Upper lobe of right lung (tissue), 1 donor: ENCODE results near the gene E2F4. TPM values are rescaled to one million over a fixed set of nuclear protein-coding genes. Genes with fewer than 3 reads are reported as not detected.

ENCODE experiments used
- ATAC-seq: fragments of 200-7000 bp; cut with Tn5 transposase; one replicate; pipeline ENCODE4 v1.9.1; 2020; ENCODE audit warnings: mild to moderate bottlenecking, moderate library complexity
- DNase-seq: peaks from one replicate; pipeline ENCODE4 v3.0.0-alpha.2; 2020
- H3K27ac ChIP-seq: fragments of 200-600 bp; one replicate; pipeline ENCODE4 v1.8.0; 2022
- H3K27me3 ChIP-seq: fragments of 200-600 bp; one replicate; pipeline ENCODE4 v1.8.0; 2022; ENCODE audit warnings: mild to moderate bottlenecking
- H3K36me3 ChIP-seq: fragments of 200-600 bp; one replicate; pipeline ENCODE4 v1.8.0; 2022
- H3K4me1 ChIP-seq: fragments of 200-600 bp; one replicate; pipeline ENCODE4 v1.8.0; 2022
- H3K4me3 ChIP-seq: fragments of 200-600 bp; one replicate; pipeline ENCODE4 v1.8.0; 2022; ENCODE audit warnings: mild to moderate bottlenecking
- H3K9me3 ChIP-seq: fragments of 200-600 bp; one replicate; pipeline ENCODE4 v1.8.0; 2022
- intact Hi-C: fragments of 100-400 bp; cut with DNase I; formaldehyde crosslinking; loops from one replicate; pipeline ENCODE4 v1.11.0; 2022
- long read RNA-seq: library from polyadenylated mRNA; unstranded; transcript quantifications from one replicate; pipeline ENCODE4 v2.0.0, GENCODE V29; 2021
- total RNA-seq: library from RNA; stranded (reverse); fragmentation: NEBNext Ultra II Directional; extraction: Animal tissue kit (Norgen Biotek cat#: 25700); gene quantifications from one replicate; pipeline ENCODE4 v1.2.1, GENCODE V29; 2021
- TF ChIP-seq, protein P1 (sequence below): fragments of 200-600 bp; IDR thresholded peaks from one replicate; pipeline ENCODE4 v1.8.0; 2022; ENCODE audit warnings: antibody characterized with exemption
- donor health status: DM: no; HTN: yes; CAD: no; lungs with severe emphysema.

E2F4 gene, protein sequence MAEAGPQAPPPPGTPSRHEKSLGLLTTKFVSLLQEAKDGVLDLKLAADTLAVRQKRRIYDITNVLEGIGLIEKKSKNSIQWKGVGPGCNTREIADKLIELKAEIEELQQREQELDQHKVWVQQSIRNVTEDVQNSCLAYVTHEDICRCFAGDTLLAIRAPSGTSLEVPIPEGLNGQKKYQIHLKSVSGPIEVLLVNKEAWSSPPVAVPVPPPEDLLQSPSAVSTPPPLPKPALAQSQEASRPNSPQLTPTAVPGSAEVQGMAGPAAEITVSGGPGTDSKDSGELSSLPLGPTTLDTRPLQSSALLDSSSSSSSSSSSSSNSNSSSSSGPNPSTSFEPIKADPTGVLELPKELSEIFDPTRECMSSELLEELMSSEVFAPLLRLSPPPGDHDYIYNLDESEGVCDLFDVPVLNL
- total RNA-seq, result 68.2 TPM
- long read RNA-seq, transcript E2F4-208 (8 exons, 2,615 nt), result minor isoform, 5 of 158 reads
- long read RNA-seq, transcript E2F4-201 (10 exons, 2,096 nt), result major isoform, 87 of 158 reads
- long read RNA-seq, partial matches to known transcripts, result 13 of 158 reads
- long read RNA-seq, other reads (novel, unspliced or antisense), result 53 of 158 reads

DNA sequence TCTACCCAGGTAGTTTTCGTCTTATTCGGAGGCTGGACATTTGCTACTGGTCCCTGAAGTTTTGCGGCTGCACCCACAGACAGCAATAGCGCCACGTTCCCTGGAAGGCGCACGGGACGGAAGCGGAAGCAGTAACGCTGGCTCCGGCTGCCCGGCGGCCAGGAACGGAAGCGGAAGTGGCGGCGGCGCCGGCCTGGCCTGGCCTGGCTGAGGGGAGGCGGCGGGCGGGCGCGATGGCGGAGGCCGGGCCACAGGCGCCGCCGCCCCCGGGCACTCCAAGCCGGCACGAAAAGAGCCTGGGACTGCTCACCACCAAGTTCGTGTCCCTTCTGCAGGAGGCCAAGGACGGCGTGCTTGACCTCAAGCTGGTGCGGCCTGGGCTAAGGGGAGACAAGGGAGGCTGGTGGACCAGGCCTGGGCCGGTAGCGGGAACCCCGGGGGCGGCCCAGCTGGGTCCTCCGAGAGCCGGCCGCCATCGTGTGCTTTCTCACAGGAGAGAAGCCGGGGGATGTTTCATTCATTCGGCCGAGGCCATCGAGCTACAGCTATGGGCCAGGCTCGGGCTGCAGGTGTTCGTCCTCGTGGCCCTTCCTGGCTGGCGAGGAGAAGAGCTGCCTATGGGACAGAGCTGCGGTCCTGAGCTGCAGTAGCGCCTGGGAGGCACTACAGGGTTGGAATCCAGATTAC is at the start of gene E2F4:
E2F4 (plus strand) TSS at position 161 of the 687 bp plus-strand sequence; CDS start at position 234, 73 bp downstream.
- Histone ChIP-seq H3K36me3 (peaks cover 40% of the 10 kb centered on the region), H3K9me3 (no peaks in the 10 kb centered on the region), H3K27me3 (no peaks in the 10 kb centered on the region), H3K4me1 (peaks cover 27% of the 10 kb centered on the region), H3K4me3 (peak within 1 kb of the TSS; percentile 99), H3K27ac (peak within 1 kb of the TSS; percentile 82)
- ATAC-seq (peak; percentile 97), DNase-seq (peak; percentile 96)
- TF ChIP-seq, protein P1, sequence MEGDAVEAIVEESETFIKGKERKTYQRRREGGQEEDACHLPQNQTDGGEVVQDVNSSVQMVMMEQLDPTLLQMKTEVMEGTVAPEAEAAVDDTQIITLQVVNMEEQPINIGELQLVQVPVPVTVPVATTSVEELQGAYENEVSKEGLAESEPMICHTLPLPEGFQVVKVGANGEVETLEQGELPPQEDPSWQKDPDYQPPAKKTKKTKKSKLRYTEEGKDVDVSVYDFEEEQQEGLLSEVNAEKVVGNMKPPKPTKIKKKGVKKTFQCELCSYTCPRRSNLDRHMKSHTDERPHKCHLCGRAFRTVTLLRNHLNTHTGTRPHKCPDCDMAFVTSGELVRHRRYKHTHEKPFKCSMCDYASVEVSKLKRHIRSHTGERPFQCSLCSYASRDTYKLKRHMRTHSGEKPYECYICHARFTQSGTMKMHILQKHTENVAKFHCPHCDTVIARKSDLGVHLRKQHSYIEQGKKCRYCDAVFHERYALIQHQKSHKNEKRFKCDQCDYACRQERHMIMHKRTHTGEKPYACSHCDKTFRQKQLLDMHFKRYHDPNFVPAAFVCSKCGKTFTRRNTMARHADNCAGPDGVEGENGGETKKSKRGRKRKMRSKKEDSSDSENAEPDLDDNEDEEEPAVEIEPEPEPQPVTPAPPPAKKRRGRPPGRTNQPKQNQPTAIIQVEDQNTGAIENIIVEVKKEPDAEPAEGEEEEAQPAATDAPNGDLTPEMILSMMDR, result no peak
- intact Hi-C loops, result no loop called here

DNA sequence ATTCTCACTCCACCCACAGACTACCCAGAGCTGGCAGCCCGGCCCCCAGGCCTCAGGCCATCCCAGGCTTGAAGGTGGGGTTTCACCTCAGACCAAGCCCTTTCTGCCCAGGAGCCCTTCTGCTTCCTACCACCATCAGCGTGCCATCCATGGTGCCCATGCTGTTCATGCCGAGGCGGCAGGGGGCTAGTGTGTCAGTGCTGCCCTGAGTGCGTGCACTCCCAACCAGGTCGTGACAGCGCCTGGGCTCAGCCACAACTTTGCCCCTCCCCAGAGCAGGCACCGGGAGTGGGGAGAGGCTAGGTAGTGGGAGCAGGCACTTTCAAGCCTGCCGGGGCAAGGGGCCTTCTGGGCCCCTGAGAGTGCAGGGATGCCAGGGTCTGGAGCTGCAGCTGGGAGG is 49.6 kb upstream of the E2F4 start:
- no peak for DNase-seq

DNA sequence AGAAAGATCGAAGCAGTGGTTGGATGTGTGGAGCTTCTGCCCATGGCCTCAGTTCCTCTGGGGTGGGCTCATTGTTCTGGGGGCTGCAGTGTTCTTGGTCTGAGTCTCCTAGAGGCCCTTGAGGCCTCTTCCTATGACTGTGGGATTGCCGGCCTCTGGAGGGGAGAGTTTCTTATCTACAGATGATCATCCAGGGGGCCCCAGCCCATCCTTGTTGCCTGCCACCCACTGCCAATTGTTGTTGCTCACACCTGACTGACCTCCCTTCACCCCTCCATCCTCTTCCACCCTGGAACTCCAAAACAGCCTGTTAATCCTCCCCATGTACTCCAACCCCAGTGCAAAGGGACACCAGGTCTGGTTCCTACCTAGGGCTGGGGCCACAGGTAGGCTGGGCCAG is 47.0 kb upstream of the E2F4 start:
- Histone ChIP-seq H3K4me3 (no peak overlapping the region), H3K27me3 (no peaks in the 10 kb centered on the region), H3K9me3 (no peaks in the 10 kb centered on the region), H3K4me1 (no peaks in the 10 kb centered on the region), H3K36me3 (peaks cover 86% of the 10 kb centered on the region), H3K27ac (no peak overlapping the region)
- intact Hi-C loops, result no loop called here
- TF ChIP-seq, protein P1, result no peak
- no peak for DNase-seq
- ATAC-seq, result no peak

More for the DNA sequence above, 49.6 kb upstream of the E2F4 start:
- H3K4me1 ChIP-seq, result no peaks in the 10 kb centered on the region
- H3K27ac ChIP-seq, result no peak overlapping the region
- H3K27me3 ChIP-seq, result no peaks in the 10 kb centered on the region
- peaks cover 99% of the 10 kb centered on the region for H3K36me3 ChIP-seq
- no peaks in the 10 kb centered on the region for H3K9me3 ChIP-seq
- TF ChIP-seq, protein P1, result no peak
- no peak for ATAC-seq
- intact Hi-C loops, result no loop called here
- H3K4me3 ChIP-seq, result no peak overlapping the region

DNA sequence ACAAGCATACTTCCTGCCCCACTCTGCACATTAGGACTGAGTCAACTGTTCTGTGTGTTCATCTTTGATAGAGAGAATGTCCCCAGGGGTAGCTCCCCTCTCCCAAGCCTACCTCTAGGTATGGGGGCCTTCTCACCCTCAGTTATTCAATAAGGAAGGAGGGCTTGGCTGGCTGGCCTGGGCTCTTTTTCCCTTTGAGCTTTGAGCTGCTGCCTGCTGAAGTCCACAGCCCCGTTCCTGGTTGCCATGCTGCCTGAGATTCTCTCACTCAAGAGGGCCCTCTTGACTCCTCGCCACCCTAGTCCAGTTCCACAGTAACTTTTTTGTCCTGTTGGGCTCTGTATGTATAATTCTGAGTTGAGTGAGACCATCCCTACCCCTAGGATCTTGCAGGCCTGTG is 46.2 kb upstream of the E2F4 start:
- Histone ChIP-seq H3K4me3 (no peak overlapping the region), H3K4me1 (peaks cover under 1% of the 10 kb centered on the region), H3K9me3 (no peaks in the 10 kb centered on the region), H3K27me3 (no peaks in the 10 kb centered on the region), H3K27ac (no peak overlapping the region), H3K36me3 (peaks cover 78% of the 10 kb centered on the region)
- ATAC-seq, result no peak
- intact Hi-C loops, result no loop called here
- TF ChIP-seq, protein P1, result no peak
- no peak for DNase-seq

DNA sequence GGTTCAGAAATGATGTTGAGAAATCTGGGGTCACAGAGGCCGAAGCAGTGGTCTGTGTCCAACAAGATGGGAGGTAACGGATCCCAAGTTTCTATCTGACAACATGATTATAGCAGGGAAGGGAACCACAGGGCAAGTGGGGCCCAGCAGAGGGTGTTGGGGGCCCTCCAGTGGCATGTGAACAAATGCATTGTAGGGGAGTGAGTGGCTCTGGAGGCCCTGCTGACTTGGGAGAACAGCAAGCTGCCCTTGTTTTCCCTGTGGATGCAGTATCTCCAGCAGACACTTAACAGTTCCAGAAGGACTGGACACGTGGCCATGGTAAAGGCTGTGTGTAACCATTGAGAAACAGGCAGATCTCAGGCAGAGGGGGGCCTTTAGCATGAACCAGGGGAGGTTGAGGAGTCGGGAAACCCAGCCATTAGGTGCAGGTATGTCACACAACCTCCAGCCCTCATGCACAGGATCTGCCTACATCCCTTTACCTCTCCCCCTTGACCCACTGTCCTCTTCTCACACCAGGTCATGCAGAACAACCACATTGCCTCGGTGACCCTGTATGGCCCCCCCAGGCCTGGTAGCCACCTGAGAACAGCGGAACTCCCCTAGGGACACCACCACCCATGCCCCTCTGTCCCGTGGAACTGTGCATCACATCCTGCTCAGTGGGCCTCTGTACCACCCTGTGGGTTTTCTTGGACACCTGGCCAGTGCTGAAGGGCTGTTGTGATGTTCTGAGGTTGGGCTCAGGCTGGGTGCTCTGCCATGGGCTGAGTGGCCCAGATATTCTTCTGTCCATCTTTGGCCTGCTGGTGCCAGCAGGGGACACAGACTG is 45.2 kb upstream of the E2F4 start:
- no peaks in the 10 kb centered on the region for H3K27me3 ChIP-seq
- no peak overlapping the region for H3K27ac ChIP-seq
- ATAC-seq, result no peak
- H3K9me3 ChIP-seq, result no peaks in the 10 kb centered on the region
- H3K4me1 ChIP-seq, result peaks cover 7% of the 10 kb centered on the region
- intact Hi-C loops, result no loop called here
- TF ChIP-seq, protein P1, result no peak
- no peak overlapping the region for H3K4me3 ChIP-seq
- H3K36me3 ChIP-seq, result peaks cover 68% of the 10 kb centered on the region
- no peak for DNase-seq
